Eye (tissue), 1 donor: ENCODE results near the gene SELENOO.

Experiments used
- DNase-seq: peaks from one replicate; pipeline ENCODE4 v3.0.0-alpha.2; 2015

Gene SELENOO

GRCh38 chr22:50173311-50173982, 27.4 kb upstream of the SELENOO start:
- no peak for DNase-seq

- no peak for DNase-seq
Measured at GRCh38 chr22:50173983-50174355, 26.8 kb upstream of the SELENOO start.

DNA sequence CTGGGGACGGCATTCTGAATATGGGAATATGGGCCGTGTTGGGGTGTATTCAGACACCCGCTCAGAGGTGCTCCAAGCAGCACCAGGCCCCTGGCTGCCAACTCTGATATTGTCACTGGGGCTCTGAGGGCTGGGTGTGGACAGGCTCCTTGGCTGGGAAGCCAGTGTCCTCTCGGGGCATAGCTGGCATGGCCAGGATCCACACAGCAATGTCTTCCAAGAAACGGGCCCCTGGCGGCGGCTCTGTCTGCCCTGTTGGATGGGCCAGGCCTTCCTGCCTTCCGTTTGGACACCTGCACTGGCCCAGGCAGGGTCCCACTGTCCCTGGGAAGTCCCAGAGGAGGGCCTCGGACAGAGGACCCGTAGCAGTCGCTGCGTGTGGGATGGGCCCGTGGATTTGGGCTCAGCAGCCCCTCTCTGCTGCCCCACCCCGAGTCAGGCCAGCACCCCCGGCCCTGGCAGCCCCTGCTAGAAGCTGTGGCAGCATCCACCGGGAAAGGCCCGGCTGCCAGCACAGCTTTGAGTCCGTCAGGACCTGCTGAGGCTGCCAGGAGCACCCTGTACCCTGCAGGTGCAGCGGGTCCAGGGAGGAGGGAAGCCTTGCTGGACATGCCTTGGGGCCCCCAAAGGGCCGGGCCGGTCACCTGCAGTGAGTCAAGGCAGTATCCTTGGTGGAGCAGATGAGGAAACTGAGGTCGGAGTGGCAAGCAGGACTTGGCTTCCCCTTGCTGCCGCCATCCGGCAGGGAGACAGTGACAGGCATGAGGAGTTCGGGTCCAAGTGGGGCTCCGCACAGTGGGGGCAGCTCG, 26.2 kb upstream of the SELENOO start:
- no peak for DNase-seq

DNA sequence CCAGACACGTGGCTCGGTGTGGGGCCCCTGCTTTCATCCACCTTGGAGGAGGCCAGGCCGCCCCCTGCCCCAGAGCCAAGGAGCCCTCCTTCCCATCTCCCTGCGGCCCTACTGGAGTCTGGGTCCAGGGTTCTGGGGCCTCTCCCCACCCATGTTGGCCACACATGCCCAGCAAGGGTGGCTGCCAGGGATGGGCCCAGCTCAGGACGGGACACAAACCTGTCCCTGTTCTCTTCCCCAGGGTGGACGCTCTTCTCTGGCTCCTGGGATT, 25.7 kb upstream of the SELENOO start:
- no peak for DNase-seq

- no peak for DNase-seq
Measured at GRCh38 chr22:50175921-50176849, 24.6 kb upstream of the SELENOO start.

- DNase-seq = no peak
Measured at GRCh38 chr22:50176850-50177536, 23.8 kb upstream of the SELENOO start.

DNA sequence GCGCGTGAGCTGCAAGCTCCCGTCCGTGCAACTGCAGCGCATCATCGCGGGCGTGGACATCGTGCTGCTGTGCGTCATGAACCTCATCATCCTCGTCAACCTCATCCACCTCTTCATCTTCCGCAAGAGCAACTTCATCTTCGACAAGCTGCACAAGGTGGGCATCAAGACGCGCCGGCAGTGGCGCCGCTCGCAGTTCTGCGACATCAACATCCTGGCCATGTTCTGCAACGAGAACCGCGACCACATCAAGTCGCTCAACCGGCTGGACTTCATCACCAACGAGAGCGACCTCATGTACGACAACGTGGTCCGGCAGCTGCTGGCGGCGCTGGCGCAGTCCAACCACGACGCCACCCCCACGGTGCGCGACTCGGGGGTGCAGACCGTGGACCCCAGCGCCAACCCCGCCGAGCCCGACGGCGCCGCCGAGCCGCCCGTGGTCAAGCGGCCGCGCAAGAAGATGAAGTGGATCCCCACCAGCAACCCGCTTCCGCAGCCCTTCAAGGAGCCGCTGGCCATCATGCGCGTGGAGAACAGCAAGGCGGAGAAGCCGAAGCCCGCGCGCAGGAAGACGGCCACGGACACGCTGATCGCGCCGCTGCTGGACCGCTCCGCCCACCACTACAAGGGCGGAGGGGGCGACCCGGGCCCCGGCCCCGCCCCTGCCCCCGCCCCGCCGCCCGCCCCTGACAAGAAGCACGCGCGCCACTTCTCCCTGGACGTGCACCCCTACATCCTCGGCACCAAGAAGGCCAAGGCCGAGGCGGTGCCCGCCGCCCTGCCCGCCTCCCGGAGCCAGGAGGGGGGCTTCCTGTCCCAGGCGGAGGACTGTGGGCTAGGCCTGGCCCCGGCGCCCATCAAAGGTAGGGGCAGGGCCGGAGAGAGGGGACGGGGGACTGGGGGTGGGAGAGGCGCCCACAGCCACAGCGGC, 23.0 kb upstream of the SELENOO start:
- DNase-seq = no peak

DNA sequence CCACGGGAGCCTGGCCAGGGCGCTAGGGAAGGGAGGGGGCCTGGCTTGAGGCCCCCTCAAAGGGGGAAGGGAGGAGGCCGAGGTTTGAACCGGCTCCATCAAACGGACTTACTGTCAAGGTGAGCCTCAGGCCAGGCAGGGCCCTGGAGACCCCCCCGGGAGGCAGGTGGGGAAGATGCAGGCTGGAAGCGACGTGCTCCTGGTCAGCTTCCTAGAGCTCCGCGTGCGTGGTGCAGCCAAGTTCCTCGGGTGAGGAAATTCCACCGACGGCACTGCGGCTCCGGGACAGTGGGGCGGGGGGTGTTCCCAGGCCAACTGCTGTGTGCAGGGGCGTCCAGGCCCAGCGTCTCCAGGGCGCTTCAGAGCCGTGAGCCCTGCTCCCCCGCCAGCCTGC, 22.3 kb upstream of the SELENOO start:
- no peak for DNase-seq

DNA sequence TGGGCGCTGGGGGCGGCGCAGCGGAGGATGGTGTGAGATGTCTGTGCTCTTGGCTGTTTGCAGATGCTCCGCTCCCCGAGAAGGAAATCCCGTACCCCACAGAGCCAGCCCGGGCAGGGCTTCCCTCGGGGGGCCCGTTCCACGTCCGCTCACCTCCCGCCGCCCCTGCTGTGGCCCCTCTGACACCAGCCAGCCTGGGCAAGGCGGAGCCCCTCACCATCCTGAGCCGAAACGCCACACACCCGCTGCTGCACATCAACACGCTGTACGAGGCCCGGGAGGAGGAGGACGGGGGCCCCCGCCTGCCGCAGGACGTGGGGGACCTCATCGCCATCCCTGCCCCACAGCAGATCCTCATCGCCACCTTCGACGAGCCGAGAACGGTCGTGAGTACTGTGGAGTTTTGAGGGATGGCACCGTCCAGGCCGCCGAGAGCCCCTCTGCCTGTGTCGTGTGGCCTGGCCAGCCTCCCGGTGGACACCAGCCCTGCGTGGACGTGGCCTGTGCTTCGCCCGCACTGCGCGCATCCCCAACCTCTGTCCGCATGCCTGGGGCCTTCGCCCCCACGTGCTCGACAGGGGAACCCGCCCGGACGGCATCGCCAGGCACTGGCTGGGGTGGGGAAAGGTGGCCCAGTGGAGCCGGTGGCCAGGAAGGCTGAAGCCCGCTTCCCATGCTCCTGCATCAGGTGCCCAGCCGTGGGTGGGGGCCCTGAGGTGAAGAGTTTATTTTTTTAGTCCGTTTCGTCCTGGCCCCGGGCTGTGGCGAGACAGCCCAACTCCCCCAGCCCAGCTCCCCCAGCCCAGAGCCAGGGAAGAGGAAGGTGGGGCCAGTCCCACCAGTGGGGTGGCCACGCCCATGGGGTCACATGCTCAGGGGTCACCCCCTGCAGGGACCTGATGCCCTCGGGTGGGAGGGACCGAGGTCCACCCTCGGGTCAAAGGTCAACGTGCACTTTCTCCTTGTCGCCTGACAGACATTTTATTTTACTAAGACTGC, 21.6 kb upstream of the SELENOO start:
- DNase-seq = no peak

- DNase-seq = no peak
Measured at GRCh38 chr22:50179937-50180726, 20.7 kb upstream of the SELENOO start.

GRCh38 chr22:50180727-50181521, 19.9 kb upstream of the SELENOO start:
- no peak for DNase-seq

DNA sequence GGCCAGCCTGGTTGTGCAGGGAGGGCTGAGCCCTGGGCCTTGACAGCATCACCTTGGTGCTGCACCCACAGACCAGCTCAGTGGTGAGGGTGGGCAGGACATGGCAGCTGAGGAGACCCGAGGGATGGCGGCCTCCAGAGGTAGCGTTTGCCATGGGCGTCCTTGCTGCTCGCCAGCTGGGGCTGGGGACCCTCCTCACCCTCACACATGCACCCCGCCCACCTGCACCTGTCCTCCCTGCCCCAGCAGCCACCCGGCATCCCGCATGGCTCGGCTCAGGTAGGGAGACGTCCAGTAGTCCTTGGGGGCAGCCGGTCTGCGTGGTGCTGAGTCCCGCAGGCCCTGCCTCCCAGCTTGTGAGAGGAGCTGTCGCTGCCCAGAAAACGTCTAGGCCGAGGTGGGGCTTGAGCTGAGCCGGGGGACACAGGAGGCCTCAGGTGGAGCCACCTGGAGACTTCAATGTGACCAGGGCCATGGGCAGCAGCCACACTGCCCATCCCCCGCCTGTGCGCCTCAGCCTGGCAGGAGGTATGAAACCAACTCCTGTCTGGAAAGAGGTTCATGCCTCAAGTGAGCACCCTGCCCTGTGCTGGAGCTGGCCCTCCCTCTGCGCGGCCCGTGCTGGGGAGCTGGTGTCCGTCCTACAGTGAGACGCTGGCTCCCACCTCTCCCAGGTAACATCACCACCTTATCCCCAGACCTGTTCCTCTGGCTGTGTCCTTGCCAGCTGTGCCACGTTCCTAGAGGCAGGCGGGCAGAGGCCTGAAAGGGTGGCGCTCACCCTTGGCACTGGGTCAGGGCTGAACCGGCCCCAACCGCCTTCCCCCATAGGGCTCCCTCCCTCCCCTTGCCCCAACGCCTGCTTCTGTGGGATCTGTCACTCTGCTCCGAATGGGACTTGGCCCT, 18.4 kb upstream of the SELENOO start:
- no peak for DNase-seq

GRCh38 chr22:50183141-50183971, 17.5 kb upstream of the SELENOO start:
- no peak for DNase-seq

DNA sequence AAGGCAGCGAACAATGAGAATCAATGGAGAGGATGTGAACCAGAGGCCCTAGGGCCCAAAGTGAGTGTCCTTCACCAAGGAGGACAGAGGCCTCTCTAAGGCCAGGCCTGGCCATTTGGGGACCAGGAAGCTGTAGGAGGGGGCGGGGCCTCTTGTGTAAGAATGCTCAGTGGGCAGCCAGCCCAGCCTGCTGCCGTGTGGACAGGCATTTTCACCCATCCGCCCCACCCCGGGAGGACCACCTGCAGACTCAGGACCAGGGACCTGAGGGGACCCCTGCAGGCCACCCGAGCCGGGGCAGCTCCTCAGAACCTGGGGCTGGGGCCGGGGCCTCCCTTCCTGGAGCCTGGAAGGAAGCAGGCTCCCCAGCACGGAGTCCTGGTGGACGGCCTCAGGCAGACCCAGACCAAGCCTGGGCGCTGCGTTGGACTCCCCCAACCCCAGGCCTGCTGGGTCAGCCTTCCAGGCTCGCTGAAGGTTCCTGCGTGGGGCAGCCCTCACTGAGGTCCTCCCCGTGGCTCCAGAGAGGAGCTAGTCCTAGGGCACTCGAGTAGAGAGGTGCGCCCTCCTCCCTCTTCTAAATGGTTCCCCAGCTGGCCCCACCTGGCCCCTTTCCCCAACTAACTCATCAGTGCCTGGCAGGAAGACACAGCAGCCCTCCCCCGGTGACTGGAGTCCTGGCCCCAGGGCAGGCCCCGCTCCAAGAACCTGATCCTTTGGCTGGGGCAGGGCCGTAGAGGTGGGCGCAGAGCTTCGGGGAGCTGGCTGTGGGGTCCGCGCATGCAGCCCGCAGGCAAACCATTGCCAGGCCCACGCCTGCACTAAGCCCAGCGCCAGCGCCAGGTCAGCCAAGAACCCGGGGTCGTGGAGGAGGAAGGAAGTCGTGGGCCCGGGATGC, 16.6 kb upstream of the SELENOO start:
- DNase-seq = no peak

GRCh38 chr22:50184902-50185374, 15.9 kb upstream of the SELENOO start:
- DNase-seq = no peak
